Effector memory CD8-positive, alpha-beta T cell (primary cell): ENCODE results near the gene LINC00237.

ENCODE experiments used
- ATAC-seq: fragments of 150-1000 bp; cut with Tn5 transposase; replicated peaks from 2 replicates; pipeline ENCODE4 v1.10.0; 2021; ENCODE audit warnings: mild to moderate bottlenecking, moderate library complexity
- DNase-seq, 3 experiments: peaks; one replicate each; pipeline ENCODE4 v3.0.0; 2021
- H3K27ac Mint-ChIP-seq, 2 donors: one replicate each; pipeline ENCODE4 v1.8.0; 2022; ENCODE audit warnings: mild to moderate bottlenecking in 2 of 2, mixed read lengths in 2 of 2, moderate library complexity in 2 of 2
- H3K27me3 Mint-ChIP-seq, 2 donors: one replicate each; pipeline ENCODE4 v1.8.0; 2022; ENCODE audit warnings: mixed read lengths in 2 of 2
- H3K36me3 Mint-ChIP-seq: one replicate; pipeline ENCODE4 v1.8.0; 2022; ENCODE audit warnings: mild to moderate bottlenecking, moderate library complexity, mixed read lengths; ENCODE audit not compliant: insufficient read depth
- H3K4me1 Mint-ChIP-seq, 2 donors: one replicate each; pipeline ENCODE4 v1.8.0; 2022; ENCODE audit warnings: low read depth in 2 of 2, mixed read lengths in 2 of 2
- H3K4me3 Mint-ChIP-seq, 2 donors: one replicate each; pipeline ENCODE4 v1.8.0; 2022; ENCODE audit warnings: mild to moderate bottlenecking in 2 of 2, mixed read lengths in 2 of 2, moderate library complexity in 2 of 2
- H3K9me3 Mint-ChIP-seq, 2 donors: one replicate each; pipeline ENCODE4 v1.8.0; 2022; ENCODE audit warnings: mixed read lengths in 2 of 2
- total RNA-seq, 9 experiments: gene quantifications; one replicate each; lab custom pipeline; 2026; lab: John Stamatoyannopoulos, UW

The LINC00237 gene
- total RNA-seq, result 0 to 0.21 (median 0) reads per million in 9 experiments

DNA sequence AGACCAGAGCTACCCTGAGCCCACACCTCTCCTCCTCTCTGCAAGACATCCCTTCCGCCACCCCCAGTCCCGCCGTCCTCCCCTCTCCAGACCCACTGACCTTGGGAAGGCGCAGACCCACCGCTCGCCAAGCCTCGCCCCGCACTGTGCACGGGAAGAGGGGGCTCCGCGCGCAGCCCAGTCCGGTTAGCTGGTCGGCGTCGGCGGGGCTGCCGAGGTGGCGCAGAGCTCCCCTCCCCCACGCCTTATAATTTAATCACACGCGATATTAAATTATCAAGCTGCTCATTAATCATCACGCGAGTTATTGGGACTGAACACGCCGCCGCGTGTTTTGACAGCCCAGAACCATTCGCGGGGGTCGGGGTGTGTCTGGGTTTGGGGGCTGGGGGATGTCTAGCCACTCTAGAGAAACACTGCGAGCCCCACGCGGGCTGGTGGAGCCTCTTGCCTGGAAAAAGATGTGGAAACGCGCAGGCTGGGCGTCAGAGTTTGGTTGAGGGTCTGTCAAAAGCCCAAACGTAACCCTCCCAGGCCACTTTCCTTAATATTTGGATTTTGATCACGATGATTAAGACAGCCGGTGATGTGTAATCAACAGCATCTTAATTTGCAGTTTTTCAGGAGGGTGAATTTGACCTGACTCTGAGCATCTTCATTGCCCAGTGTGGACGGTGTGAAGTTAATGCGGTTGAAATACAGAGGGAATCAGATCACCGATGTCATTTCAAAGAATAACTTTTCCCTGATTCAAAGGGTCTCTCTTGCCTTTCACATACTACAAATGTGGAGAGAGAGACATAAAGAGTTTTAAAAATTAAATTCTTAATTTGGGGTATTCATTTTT is at the start of gene LINC00237:
Gene LINC00237 (minus strand): TSS at position 188 of the 847 bp plus-strand sequence.
- Mint-ChIP-seq H3K4me3 (peak within 1 kb of the TSS; percentile 54), H3K4me1 (peaks cover 19 to 22% of the 10 kb centered on the region in 2 donors), H3K27ac (no peak within 1 kb of the TSS), H3K9me3 (no peaks in the 10 kb centered on the region), H3K36me3 (peaks cover 17% of the 10 kb centered on the region), H3K27me3 (peaks cover 30 to 68% of the 10 kb centered on the region in 2 donors)
- ATAC-seq, result no peak
- no peak for DNase-seq

GRCh38 chr20:21155268-21155667 is 49.1 kb upstream of the LINC00237 start:
- H3K27me3 Mint-ChIP-seq, result no peaks in the 10 kb centered on the region
- H3K4me1 Mint-ChIP-seq, result peaks cover 2 to 5% of the 10 kb centered on the region in 2 donors
- DNase-seq (no peak), ATAC-seq (no peak)
- no peak overlapping the region for H3K27ac Mint-ChIP-seq
- H3K9me3 Mint-ChIP-seq, result no peaks in the 10 kb centered on the region
- peaks cover 16% of the 10 kb centered on the region for H3K36me3 Mint-ChIP-seq
- H3K4me3 Mint-ChIP-seq, result no peak overlapping the region

- Mint-ChIP-seq H3K9me3 (no peaks in the 10 kb centered on the region), H3K36me3 (peaks cover 17% of the 10 kb centered on the region), H3K27me3 (no peaks in the 10 kb centered on the region), H3K27ac (no peak overlapping the region), H3K4me1 (peaks cover 2 to 4% of the 10 kb centered on the region in 2 donors), H3K4me3 (no peak overlapping the region)
- DNase-seq (no peak), ATAC-seq (no peak)
Measured at GRCh38 chr20:21154692-21155091, 48.5 kb upstream of the LINC00237 start.

DNA sequence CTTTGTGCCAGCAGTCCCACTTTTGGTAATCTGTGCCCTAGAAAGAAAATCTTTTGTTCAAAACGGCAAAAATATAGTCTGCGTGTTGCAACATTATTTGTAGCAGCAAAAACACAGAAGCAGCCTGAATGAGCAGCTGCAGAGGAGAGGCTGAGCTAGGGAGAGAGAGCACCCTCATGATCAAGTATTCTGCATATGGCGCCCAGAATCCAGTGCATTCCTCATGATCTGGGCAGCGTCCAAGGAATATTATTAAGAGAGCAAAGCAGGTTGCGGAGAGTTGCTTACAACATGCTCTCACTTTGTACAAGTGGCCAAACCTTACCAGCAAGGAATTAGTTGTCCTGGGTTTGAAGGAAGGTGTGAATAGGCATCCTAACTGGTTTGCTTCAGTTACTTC is 45.6 kb upstream of the LINC00237 start:
- DNase-seq, result no peak
- no peaks in the 10 kb centered on the region for H3K9me3 Mint-ChIP-seq
- H3K27me3 Mint-ChIP-seq, result no peaks in the 10 kb centered on the region
- peaks cover 13% of the 10 kb centered on the region for H3K36me3 Mint-ChIP-seq
- peaks cover 5 to 8% of the 10 kb centered on the region in 2 donors for H3K4me1 Mint-ChIP-seq
- ATAC-seq, result no peak
- no peak overlapping the region for H3K4me3 Mint-ChIP-seq
- peak overlapping the region in 1 of 2 donors; percentile 14 for H3K27ac Mint-ChIP-seq

DNA sequence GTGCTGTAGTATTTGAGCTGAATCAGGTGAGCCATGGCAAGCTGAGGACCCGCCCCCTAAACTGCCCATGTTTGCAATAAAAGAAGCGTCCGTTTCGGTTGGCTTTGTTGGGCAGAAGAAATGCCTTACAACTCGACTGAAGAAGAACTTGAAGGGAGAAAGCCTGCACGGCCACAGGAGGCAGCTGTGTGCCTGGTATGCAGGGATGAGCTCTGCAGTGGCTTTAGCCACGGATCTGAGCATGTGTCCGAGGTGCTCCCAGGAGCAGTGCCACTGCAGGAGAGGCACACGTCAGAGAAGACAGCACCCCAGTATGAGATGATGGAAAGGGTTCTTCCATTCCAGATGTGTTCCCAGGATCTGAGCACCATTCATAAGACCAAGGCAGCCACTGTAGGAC is 43.2 kb upstream of the LINC00237 start:
- ATAC-seq, result no peak
- Mint-ChIP-seq H3K4me3 (no peak overlapping the region), H3K36me3 (peaks cover 8% of the 10 kb centered on the region), H3K27me3 (no peaks in the 10 kb centered on the region), H3K9me3 (no peaks in the 10 kb centered on the region), H3K4me1 (peaks cover 5 to 8% of the 10 kb centered on the region in 2 donors), H3K27ac (no peak overlapping the region)
- DNase-seq, result no peak

- Mint-ChIP-seq H3K27ac (no peak overlapping the region), H3K4me3 (no peak overlapping the region), H3K9me3 (no peaks in the 10 kb centered on the region), H3K27me3 (no peaks in the 10 kb centered on the region), H3K36me3 (peaks cover 13% of the 10 kb centered on the region), H3K4me1 (peaks cover 5 to 8% of the 10 kb centered on the region in 2 donors)
- DNase-seq (no peak), ATAC-seq (no peak)
Measured at GRCh38 chr20:21147593-21147992, 41.4 kb upstream of the LINC00237 start.

- H3K4me3 Mint-ChIP-seq, result no peak overlapping the region
- no peaks in the 10 kb centered on the region for H3K27me3 Mint-ChIP-seq
- H3K9me3 Mint-ChIP-seq, result no peaks in the 10 kb centered on the region
- peaks cover 5 to 8% of the 10 kb centered on the region in 2 donors for H3K4me1 Mint-ChIP-seq
- ATAC-seq (no peak), DNase-seq (no peak)
- no peak overlapping the region for H3K27ac Mint-ChIP-seq
- H3K36me3 Mint-ChIP-seq, result peaks cover 15% of the 10 kb centered on the region
Measured at GRCh38 chr20:21146215-21146614, 40.1 kb upstream of the LINC00237 start.

- Mint-ChIP-seq H3K4me3 (no peak overlapping the region), H3K36me3 (peaks cover 14% of the 10 kb centered on the region), H3K27me3 (no peaks in the 10 kb centered on the region), H3K4me1 (peaks cover 2 to 8% of the 10 kb centered on the region in 2 donors), H3K9me3 (no peaks in the 10 kb centered on the region), H3K27ac (no peak overlapping the region)
- no peak for ATAC-seq
- no peak for DNase-seq
Measured at GRCh38 chr20:21145424-21145823, 39.3 kb upstream of the LINC00237 start.

- H3K36me3 Mint-ChIP-seq, result peaks cover 23% of the 10 kb centered on the region
- DNase-seq (no peak), ATAC-seq (no peak)
- H3K4me3 Mint-ChIP-seq, result no peak overlapping the region
- no peaks in the 10 kb centered on the region for H3K9me3 Mint-ChIP-seq
- H3K4me1 Mint-ChIP-seq, result peaks cover 0 to 8% of the 10 kb centered on the region in 2 donors
- no peaks in the 10 kb centered on the region for H3K27me3 Mint-ChIP-seq
- H3K27ac Mint-ChIP-seq, result no peak overlapping the region
Measured at GRCh38 chr20:21143194-21143890, 37.2 kb upstream of the LINC00237 start.

GRCh38 chr20:21141825-21142224 is 35.7 kb upstream of the LINC00237 start:
- ATAC-seq (no peak), DNase-seq (no peak)
- peaks cover 38% of the 10 kb centered on the region for H3K36me3 Mint-ChIP-seq
- no peaks in the 10 kb centered on the region for H3K4me1 Mint-ChIP-seq
- no peak overlapping the region for H3K27ac Mint-ChIP-seq
- H3K9me3 Mint-ChIP-seq, result no peaks in the 10 kb centered on the region
- no peaks in the 10 kb centered on the region for H3K27me3 Mint-ChIP-seq
- no peak overlapping the region for H3K4me3 Mint-ChIP-seq

DNA sequence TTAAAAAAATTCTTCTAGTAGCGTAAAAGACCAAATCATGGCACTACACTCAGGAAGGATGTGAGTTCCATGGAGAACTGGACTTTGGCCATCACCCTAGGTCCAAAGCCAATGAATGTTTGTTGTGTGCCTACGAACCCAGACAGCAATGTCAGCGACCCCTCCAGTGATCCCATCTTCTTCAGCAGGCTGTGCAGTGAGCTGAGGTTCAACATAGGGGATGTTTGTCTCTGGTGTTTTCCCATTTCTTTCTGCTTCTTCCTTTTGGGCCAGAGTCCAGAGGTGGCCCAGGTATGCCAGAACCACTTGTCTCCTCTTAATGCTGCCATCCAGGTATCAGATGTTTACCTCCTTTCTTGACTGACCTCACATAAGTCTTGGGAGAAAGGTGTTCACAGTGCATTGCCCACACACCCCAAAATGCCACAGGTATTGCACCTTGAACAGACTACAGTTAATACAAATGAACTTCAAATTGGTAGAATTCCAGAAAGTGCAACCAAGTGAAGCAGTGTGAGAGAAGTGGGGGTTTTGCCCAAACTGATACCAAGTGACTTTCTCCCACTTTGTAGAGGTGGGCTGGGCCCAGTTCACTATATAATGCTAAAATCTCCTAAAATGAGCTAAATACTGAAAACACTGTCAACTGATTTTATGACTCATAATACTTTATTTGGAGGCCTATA is 33.9 kb upstream of the LINC00237 start:
- H3K27me3 Mint-ChIP-seq, result no peaks in the 10 kb centered on the region
- no peak overlapping the region for H3K27ac Mint-ChIP-seq
- ATAC-seq (no peak), DNase-seq (no peak)
- H3K36me3 Mint-ChIP-seq, result peaks cover 44% of the 10 kb centered on the region
- no peak overlapping the region for H3K4me3 Mint-ChIP-seq
- no peaks in the 10 kb centered on the region for H3K4me1 Mint-ChIP-seq
- no peaks in the 10 kb centered on the region for H3K9me3 Mint-ChIP-seq

DNA sequence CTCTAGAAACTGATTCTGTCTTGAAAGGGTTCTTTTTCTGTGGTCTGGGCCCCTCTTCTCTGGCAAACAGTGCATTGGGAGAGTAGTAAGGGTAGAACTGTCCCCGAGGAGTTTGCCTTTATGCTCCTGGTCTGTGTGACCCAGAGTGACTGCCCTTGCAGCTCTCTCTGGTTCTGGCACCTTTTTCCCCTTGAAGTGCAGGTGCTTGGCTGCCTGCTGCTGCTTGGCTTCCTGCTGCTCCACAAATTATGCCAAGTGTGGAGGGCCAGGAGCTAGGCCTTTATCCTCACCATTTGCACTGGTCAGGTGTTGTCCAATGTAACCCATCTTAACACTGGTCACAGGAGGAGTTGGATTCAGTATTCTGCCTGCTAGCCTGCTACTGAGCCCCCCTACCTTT is 30.9 kb upstream of the LINC00237 start:
- Mint-ChIP-seq H3K9me3 (no peaks in the 10 kb centered on the region), H3K36me3 (peaks cover 47% of the 10 kb centered on the region), H3K27me3 (no peaks in the 10 kb centered on the region), H3K4me1 (peaks cover 0 to 1% of the 10 kb centered on the region in 2 donors), H3K4me3 (no peak overlapping the region), H3K27ac (no peak overlapping the region)
- no peak for ATAC-seq
- DNase-seq, result no peak

DNA sequence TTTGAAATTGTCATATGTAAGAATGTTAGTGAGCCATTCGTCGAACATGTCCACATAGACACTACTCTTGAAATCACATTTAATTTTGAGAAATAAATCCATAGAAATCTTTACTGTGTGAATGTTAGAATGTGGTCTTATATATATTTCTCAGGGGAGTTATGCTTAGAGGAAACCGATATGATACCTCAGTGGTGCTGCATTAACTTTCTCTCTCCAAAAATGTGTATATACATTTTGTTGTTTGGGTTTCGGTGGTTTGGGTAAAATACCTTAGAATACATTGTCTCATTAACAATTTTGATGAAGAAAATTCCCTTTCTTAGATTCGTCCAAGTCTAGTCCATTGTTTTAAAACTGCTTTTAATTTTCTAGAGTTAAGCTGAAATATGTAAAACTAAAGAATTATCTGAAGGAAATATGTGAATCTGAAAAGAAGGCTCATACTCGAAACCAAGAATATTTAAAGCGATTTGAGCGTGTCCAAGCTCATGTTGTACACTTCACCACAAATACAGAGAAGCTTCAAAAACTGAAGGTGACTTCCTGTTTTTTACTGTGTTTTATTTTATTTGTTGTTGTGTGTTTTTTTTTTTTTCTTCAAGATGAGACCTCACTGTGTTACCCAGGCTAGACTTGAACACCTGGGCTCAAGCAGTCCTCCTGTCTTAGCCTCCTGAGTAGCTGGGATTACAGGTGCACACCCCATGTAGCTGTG is 30.0 kb upstream of the LINC00237 start:
- DNase-seq (no peak), ATAC-seq (no peak)
- H3K9me3 Mint-ChIP-seq, result no peaks in the 10 kb centered on the region
- no peaks in the 10 kb centered on the region for H3K27me3 Mint-ChIP-seq
- H3K27ac Mint-ChIP-seq, result no peak overlapping the region
- no peak overlapping the region for H3K4me3 Mint-ChIP-seq
- H3K36me3 Mint-ChIP-seq, result peaks cover 48% of the 10 kb centered on the region
- H3K4me1 Mint-ChIP-seq, result peaks cover 0 to 1% of the 10 kb centered on the region in 2 donors
